Panc1 (cell line): ENCODE measurements around the gene ENTPD2. TPM values are rescaled to one million over a fixed set of nuclear protein-coding genes. Genes with fewer than 3 reads are reported as not detected.

Source experiments
- ATAC-seq: fragments of 200-7000 bp; cut with Tn5 transposase; 2 replicates; pipeline ENCODE4 v1.9.1; 2020; ENCODE audit warnings: mild to moderate bottlenecking, moderate library complexity
- BruUV-seq: library from RNA; stranded (reverse); fragments of 400-500 nt; replicated peaks from 2 replicates; lab custom pipeline; 2021; lab: Mats Ljungman, UMichigan
- CTCF ChIA-PET: fragments of 300-600 bp; sonication (Branson Sonifier 250); formaldehyde crosslinking; loops from one replicate; lab custom pipeline; 2022; ENCODE audit warnings: antibody characterized with exemption; lab: Charles Lee
- POLR2A ChIA-PET: fragments of 300-600 bp; sonication (Branson Sonifier 250); formaldehyde crosslinking; loops from one replicate; lab custom pipeline; 2022; ENCODE audit warnings: antibody characterized with exemption; lab: Charles Lee
- DNase-seq: peaks from one replicate; pipeline ENCODE4 v3.0.0-alpha.2; 2010; ENCODE audit warnings: low read depth, low spot score
- H3K27ac ChIP-seq: 2 replicates; pipeline ENCODE4 v1.5.1; 2011; ENCODE audit warnings: mild to moderate bottlenecking, low read length, inconsistent platforms
- H3K27me3 ChIP-seq: fragments of 200-500 bp; sonication (Bioruptor generic); 2 replicates; pipeline ENCODE4 v1.6.0; 2014; ENCODE audit warnings: low read length, inconsistent platforms; ENCODE audit not compliant: control insufficient read depth, insufficient read depth
- H3K36me3 ChIP-seq: fragments of 200-500 bp; sonication (Bioruptor generic); 2 replicates; pipeline ENCODE4 v1.5.1; 2014; ENCODE audit warnings: inconsistent platforms, mild to moderate bottlenecking, low read length, moderate library complexity; ENCODE audit not compliant: control insufficient read depth, insufficient read depth
- H3K4me1 ChIP-seq: 2 replicates; pipeline ENCODE4 v1.5.1; 2011; ENCODE audit warnings: inconsistent platforms, mild to moderate bottlenecking, low read length, moderate library complexity; ENCODE audit not compliant: control insufficient read depth, insufficient read depth
- H3K4me3 ChIP-seq, 2 experiments: 2 replicates each; pipeline ENCODE4 v1.5.1; 2011 to 2012; ENCODE audit warnings: low read depth in 2 of 2, low read length in 2 of 2, mild to moderate bottlenecking in 2 of 2, inconsistent platforms in 1 of 2, moderate library complexity in 1 of 2
- H3K9me3 ChIP-seq: fragments of 200-500 bp; sonication (Bioruptor generic); 2 replicates; pipeline ENCODE4 v1.5.1; 2014; ENCODE audit warnings: low read depth, mild to moderate bottlenecking, inconsistent platforms, low read length, moderate library complexity; ENCODE audit not compliant: control insufficient read depth, insufficient read depth
- CTCF ChIP-seq: fragments of 450-650 bp; IDR thresholded peaks from 2 replicates; pipeline ENCODE4 v1.5.1; 2017; ENCODE audit warnings: mild to moderate bottlenecking
- POLR2AphosphoS5 ChIP-seq: IDR thresholded peaks from 2 replicates; pipeline ENCODE4 v1.6.1; 2012; ENCODE audit warnings: mild to moderate bottlenecking, low read depth, low read length, moderate library complexity
- REST ChIP-seq, 2 experiments: IDR thresholded peaks; 2 replicates each; pipeline ENCODE4 v1.6.1; 2011 to 2012; ENCODE audit warnings: low read depth in 2 of 2, control low read depth in 1 of 2, low read length in 1 of 2, mild to moderate bottlenecking in 1 of 2, moderate library complexity in 1 of 2; ENCODE audit not compliant: insufficient read depth in 1 of 2
- SIN3A ChIP-seq: IDR thresholded peaks from 2 replicates; pipeline ENCODE4 v1.6.1; 2012; ENCODE audit warnings: low read depth, mild to moderate bottlenecking, low read length, moderate library complexity, borderline replicate concordance; ENCODE audit not compliant: insufficient read depth
- TCF7L2 ChIP-seq: IDR thresholded peaks from 2 replicates; pipeline ENCODE4 v1.6.1; 2011; ENCODE audit warnings: mild to moderate bottlenecking, low read depth, low read length, inconsistent platforms
- in situ Hi-C: cut with HindIII; loops from 2 replicates; pipeline ENCODE4 v1.10.0; 2016; ENCODE audit warnings: low sequenced_read_pairs, low pct_unique_long_range_greater_than_20kb
- intact Hi-C: fragments of 100-400 bp; cut with micrococcal nuclease; formaldehyde crosslinking; loops from one replicate; pipeline ENCODE4 v1.10.0; 2022; ENCODE audit not compliant: unreplicated experiment
- total RNA-seq: library from RNA; stranded (reverse); gene quantifications from one replicate; pipeline ENCODE4 v1.2.1, GENCODE V29; 2021; ENCODE audit not compliant: unreplicated experiment

ENTPD2 gene
- total RNA-seq, 1 experiment from 2014 or later, result 2.8 TPM

- ChIA-PET CTCF (interaction anchor here (0.7 to 2.0 kb wide), 3 partner anchors 15 to 66 kb away, joined by 3 to 13 read pairs (median 4); partner anchors contain the start of gene DPP7), POLR2A (no interaction called here)
- Histone ChIP-seq H3K36me3 (no peaks in the 10 kb centered on the region), H3K4me3 (no peak overlapping the region), H3K4me1 (peaks cover 10% of the 10 kb centered on the region; the same call in 1 of the 2 replicates), H3K27me3 (no peaks in the 10 kb centered on the region), H3K9me3 (no peaks in the 10 kb centered on the region), H3K27ac (no peak overlapping the region)
- in situ Hi-C loops, result no loop called here
- no TSS peak for BruUV-seq
- no peak for TF ChIP-seq CTCF
- TF ChIP-seq SIN3A, result no peak
- ATAC-seq (no peak), DNase-seq (no peak)
- intact Hi-C loops, result no loop called here
Observed at GRCh38 chr9:137048655-137049543, 5.0 kb downstream of the ENTPD2 start.

GRCh38 chr9:137046088-137046787 lies 7.6 kb downstream of the ENTPD2 start, which contains the start of gene NPDC1:
Gene NPDC1 (minus strand): TSS chr9:137046177. CDS start chr9:137045989, 188 bp downstream.
- H3K4me3 ChIP-seq, result peak within 1 kb of the TSS; percentile 54 to 62
- H3K27me3 ChIP-seq, result no peaks in the 10 kb centered on the region
- BruUV-seq, result no TSS peak
- ChIA-PET POLR2A (interaction anchor here (0.6 kb wide), 1 partner anchor 63 kb away, joined by 3 read pairs; no protein-coding TSS in a partner anchor), CTCF (interaction anchor here (0.6 to 1.4 kb wide), 3 partner anchors 18 to 24 kb away, joined by 4 to 11 read pairs (median 9); no protein-coding TSS in a partner anchor)
- intact Hi-C loops (loop anchor here (1.0 kb wide), 1 partner anchor 18 kb away; no protein-coding TSS in a partner anchor), in situ Hi-C loops (no loop called here)
- DNase-seq, result no peak
- H3K4me1 ChIP-seq, result peaks cover 10% of the 10 kb centered on the region; the same call in 1 of the 2 replicates
- 0 out of 2 replicates have a peak within 1 kb of the TSS, but pooled peaks have one; percentile 44 for H3K27ac ChIP-seq
- no peaks in the 10 kb centered on the region for H3K9me3 ChIP-seq
- peak; percentile 74 for ATAC-seq
- H3K36me3 ChIP-seq, result no peaks in the 10 kb centered on the region
- TF ChIP-seq CTCF (peak; percentile 90), TCF7L2 (no peak), SIN3A (0 out of 2 replicates have a peak, but pooled peaks have one; percentile 54), POLR2AphosphoS5 (no peak), REST (IDR thresholded peaks at IDR 0.05; ENCODE audit: insufficient read depth in 1 of 2, low read depth in 2 of 2, low read length in 1 of 2) (peak; percentile 97 to 98)
